GF-D8 (cell line): Measurements from ENCODE around the gene VTN.

Experiments used
- DNase-seq: peaks from one replicate; lab custom pipeline; 2025; lab: John Stamatoyannopoulos, UW

The VTN gene

DNA sequence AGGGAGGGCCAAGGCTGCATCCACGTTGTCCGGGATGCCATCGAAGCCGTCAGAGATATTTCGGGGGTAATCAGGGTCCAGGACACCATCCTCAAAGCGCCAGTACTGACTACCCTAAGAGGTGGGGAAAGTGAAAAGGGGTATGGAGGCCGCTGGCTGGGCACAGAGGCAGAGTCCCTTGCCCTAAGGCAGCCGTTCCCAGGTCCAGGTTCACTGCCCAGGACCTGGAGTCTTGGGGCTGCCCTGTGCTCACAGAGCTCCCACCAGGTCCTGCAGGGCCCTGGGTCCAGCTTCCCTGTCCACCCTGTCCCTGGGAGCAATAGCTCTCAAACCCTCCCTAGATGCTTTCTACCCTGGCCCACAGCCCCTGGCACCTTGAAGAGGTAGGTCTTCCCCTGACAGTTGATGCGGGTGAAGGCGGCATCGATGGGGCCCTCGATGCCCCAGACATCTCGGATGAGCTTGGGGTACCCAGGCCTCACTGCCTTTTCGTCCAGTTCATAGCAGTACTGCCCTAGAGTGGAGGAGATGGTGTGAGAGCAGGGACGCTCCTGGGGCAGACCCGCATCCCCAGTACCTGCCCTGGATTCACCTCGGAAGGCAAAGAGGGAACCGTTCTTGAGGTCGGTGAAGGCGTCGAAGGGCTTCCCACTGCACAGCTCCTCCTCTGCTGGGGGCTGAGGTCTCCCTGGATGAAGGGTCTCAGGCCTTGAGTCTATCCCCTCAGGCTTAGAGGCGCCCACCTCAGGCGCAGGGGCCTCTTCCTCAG is 1.0 kb downstream of the VTN start:
- no peak for DNase-seq

DNA sequence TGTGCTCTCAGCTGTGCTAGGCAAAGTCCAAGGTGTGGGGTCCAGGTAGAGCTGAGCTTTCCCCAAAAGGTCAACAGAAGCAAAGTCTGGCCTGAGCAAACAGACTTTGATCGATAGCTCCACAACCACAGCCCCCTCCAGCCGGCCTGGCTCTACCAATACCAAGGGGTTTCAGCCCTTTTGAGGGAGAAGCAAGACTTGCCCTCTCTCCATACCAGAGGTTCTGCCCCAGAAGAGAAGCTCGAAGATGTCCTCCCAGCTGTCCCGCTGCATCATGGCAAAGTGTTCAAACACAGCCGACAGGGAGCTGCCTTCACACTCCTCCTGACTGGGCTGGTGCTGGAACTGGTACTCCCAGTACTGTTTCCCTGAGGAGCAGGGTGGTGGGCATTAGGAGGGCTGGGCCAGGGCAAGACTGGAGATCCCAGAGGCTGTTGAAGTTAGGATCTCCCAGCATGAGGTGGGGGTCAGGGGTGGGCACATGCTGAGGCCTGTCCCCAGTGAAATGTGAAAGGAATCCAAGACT is 1.7 kb downstream of the VTN start:
- no peak for DNase-seq

DNA sequence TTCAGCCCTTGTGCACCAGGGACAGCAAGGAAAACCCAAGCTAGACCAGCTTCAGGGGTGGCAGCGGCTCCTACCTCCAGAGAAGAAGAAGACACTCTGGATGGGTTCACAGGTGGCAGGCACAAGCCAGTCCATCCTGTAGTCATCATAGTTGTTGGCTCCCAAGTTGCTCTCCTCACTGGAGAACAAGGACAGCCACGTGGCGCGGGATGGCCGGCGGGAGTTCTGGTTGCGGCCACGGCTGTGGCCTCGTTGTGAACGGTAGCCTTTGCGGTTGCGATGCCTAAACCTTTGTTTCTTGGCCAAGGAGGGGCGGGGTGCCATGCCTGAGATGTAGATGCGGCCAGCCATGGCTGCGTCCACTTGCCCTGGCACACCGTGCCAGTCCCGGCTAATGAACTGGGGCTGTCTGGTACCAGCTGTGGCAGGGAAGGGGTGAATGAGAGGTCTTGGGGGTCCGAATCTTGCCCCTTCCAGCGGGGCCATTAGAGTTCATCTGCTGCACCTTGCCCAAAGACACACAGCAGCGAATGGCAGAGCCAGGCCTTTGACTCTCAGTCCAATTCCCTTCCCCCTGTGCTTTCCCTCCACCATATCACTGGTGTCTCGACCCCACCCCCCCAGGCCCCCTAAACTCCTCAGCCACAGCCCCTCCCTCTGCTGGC is 2.3 kb downstream of the VTN start:
- DNase-seq: no peak

DNA sequence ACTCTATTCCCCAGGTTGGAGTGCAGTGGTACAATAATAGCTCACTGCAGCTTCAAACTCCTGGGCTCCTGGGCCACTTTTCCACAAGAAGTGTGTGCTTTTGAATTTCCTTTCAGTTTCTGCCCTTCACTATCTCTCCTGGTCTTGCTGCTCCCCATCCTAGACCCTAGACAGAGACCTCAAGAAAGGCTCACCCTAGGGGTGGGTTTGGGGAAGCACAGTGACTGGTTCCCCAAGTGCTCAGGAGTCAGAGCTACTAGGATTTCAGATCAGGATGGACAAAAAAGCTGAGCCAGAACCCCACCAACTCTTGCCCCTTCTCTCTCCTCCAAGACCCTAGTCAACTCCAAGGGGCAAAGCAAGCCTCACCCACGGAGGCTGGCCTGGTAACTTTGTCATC is 3.5 kb downstream of the VTN start:
- DNase-seq: no peak

DNA sequence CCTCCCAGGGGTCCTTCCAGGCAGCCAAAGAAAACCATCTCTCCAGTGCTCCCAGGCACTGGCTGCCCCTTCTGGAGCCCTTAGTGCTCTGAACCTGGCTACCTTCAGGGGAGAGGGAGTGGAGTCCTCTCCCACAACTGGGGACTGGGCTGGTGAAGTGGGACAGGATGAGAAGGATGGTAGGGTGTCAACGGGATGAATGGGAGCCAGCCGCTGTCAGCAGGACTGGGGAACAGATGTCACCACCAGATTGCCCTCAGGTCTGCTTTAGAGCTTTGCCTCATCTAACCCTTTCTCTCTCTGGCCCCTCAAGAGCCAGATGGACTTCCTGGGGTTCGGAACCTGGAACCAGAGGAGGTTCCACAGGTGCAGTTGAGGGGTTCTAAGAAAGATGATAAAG is 4.6 kb downstream of the VTN start:
- no peak for DNase-seq

DNA sequence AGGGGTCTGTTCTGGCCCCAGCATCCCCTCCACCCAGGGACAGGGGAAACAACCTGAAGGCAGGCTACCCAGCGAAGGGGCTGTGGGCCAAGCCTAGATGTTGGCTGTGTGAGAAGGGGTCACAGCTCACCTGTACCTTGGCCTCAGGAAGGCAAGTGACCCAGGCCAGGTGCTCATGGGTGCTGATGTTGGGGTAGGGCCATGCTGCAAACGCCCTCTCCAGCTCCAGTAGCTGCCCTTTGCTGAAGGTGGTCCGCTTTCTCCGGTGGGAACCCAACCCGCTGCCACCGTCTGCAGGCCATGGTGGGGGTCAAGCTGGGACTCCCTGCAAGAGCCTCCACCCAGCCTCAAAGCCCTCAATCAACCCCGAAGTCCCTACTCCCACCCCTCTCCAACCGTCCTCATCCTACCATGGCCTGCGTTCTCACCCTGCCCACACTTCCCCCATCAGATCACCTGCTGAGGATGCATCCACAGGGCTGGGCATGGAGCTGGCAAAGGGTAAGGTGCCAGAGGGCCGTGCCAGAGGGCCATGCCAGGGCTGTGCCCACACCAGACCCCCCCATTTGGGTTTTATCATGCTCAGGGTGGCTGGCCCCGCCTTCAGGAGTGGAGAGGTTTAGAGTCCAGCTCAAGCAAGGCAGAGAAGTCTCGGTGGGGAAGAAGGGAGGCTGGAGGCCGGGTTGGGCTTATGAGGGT is 5.3 kb downstream of the VTN start, which contains the start of gene SEBOX:
Gene SEBOX (minus strand): TSS at position 535 of the 699 bp plus-strand sequence. CDS start 48 bp downstream, at position 487.
- DNase-seq: no peak

DNA sequence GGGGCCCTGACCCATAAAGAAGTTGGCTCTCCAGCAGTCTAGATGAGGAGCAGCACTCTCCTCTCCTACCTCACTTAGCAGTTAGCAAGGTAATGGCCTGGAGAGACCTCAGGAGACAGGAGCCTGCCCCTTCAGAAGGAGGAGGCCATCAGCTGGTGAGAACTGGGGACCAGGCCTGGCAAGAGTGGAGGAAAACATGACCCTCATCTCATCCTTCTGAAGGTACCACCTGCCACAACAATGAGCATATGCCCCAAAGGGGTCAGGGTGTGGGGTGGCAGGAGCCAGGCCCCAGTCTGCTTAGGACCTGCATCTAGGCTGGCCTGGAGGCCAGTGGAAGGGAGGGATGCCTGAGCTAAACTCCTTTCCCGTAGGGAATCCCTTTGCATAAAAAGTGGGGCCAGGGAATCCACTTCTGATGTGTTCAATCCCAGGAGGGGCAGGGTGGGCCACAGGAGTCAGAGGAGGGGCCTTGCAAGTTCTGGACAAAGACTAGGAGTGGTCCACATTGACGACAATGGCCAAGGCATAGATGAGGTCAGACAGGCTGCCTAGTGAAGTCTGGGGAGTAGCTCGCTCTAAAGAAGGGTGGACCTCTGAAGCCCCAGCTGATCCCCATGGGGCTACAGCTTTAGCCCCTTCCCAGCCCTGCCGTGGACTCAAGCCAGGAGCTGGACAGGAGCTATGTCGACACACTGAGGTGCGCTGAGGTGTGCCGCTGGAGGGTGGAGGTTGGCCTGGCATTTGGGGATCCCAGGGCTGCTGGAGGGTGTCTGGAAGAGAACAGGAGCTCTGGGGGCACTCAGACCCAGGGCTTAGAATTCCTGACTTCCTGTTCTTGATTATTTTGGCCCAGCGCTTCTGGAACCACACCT is 6.1 kb downstream of the VTN start:
- no peak for DNase-seq

DNA sequence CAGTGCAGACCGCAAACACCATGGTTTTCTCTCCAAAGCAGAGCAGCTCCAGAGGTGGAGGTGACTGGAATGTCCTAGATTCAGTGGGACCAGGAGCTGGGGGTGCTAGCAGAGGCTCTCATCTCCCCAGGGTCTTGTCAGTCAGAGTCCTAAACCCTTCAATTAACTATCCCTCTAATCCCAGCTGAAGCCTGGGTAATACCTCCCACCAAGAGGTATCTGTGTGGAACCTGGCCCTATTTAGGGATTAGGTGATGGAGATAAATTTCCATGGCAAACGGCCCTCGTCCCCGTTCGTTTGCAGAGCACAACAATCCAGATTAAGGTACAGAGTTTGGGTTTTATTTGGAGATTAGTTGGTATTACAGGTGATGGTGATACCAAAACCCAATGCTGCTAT is 6.9 kb downstream of the VTN start:
- no peak for DNase-seq

DNA sequence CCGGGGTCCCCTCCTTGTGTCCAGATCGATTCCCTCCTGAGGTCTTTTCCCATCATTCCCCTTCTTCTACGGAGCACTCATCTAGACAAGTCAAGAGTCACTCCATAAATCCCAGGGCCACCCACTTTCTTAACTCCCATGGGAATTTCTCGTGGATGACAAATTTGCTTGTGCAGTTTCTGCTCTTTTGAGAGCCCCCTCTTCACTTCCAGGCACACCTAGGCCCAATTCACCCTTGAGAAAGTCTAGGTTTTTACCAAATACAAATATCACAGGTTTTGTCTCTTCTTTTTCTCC is 12.3 kb downstream of the VTN start:
- DNase-seq: no peak

DNA sequence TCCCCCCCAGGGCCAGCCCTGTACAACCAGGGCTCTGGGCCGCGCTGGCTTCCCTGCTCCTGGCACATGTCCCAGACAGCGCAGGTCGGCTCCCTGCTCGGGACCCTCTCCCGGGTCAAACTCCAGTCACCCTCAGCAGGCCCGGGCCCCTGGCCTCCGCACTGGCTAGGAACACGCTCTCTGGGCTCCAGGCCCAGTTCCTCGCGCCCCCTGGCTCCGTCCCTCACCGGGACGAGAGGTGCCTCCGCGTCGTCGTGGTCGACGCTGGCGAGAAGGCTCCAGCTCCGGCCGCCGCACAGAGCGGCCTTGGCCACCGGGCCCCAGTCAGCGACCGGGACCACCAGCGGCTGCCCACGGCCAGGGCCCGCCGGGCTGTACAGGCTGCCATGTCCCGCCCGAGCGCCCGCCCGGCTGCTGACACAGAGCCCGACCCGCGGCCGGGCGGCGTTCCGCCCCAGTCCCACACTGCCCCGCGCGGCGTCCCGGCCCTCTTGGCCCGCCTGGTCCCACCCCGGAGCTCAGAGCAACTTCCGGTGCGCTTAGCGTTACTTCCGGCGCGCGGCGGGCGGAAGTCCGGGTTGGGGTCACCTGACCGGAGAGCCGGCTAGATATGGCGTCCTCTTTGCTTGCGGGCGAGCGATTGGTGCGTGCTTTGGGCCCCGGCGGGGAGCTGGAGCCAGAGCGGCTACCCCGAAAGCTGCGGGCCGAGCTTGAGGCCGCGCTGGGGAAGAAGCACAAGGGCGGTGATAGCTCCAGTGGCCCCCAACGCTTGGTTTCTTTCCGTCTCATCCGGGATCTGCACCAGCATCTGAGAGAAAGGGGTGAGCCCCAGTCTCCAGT is 12.8 kb downstream of the VTN start, which contains the start of gene POLDIP2:
Gene POLDIP2 (minus strand): TSS at position 467 of the 840 bp plus-strand sequence. CDS start 79 bp downstream, at position 388.
- DNase-seq: peak; percentile 53

DNA sequence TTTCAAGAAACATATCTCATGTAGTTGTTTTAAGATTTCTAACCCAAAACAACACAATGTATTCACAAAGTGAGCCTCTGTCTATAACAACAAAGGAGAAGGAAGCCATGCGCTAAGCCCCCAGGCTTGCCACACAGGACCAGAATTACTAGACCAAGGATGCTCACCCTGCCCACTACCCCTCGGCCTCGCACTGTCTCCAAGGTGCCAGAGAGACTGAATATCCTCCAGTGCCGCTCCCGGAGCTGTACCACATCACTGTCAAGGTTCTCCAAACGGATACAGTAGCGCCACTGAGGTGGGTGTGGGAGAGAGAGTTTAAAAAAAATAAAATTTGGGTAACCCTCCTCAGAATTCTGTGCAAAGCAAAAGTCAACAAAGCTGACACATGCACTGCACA is 19.8 kb downstream of the VTN start:
- DNase-seq: no peak

DNA sequence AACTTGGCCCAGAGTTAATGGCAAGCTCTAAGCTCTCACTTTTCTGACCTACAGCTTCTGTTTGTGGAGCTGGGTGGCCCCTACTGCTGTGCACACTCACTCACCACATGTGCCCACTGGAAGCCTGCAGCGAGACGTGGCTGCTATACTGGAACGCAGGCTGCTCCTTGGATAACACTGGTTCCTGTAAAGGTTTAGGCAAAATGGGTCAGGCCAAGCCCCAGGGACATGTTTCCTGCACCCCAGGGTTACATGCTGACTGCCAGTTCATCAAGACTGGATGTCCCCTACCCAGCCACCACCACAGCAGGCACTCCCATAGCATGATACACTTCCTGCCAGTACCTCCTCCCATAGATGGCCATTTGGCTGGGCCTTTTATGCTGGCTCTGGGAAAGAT is 21.1 kb downstream of the VTN start:
- DNase-seq: no peak

DNA sequence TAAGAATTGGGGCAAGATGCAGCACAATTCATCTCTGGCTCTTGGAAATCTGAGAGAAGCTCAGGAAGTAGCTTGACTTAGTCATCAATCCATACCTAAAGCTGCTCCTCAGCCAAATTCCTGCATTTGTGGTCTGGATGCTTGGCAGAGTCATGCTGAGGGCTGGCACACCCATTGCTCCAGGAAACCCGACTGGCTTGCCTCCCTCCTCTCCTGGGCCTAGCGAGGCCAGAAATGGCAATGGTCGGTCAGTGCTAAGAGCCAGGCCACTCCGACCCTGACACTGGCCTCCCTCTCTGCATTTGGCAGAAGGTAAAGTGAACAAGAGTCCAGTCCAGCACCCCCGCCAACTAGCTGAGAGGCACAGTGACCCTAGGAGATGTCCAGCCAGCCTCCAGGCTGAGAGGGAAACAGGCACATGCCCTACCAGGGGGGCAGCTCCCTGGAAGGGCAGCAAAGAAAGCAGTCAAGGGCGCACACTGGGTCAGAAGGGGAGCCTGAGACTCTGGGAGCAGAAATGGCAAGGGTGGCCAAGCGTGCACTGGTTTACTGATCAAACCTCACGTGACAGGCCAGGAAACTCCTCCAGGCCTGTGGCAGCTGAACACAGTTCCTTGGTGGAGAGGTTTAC is 22.7 kb downstream of the VTN start:
- no peak for DNase-seq

DNA sequence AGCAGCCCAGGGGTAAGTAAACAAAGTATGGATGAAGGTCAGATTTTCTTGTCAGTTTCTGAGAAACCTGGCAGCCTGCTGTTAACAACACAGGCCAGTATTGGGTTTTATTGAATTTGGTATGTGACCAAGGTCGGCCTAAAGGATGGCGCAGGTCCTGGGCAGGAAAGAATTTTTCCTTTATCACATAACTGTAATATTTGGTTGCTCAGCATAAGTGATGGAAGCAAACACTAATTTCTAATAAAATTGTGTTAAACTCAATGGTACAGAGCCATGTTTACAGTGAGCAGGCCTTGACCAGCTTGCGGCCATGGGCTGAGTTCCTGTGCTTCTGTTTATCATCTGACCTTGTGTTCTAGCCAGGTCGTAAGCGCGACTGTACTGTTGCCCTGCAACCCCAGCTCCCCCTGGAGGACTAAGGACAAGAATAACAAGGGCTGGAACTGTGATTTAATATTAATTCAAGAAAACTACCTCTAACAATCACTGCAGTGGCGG is 23.3 kb downstream of the VTN start:
- no peak for DNase-seq

DNA sequence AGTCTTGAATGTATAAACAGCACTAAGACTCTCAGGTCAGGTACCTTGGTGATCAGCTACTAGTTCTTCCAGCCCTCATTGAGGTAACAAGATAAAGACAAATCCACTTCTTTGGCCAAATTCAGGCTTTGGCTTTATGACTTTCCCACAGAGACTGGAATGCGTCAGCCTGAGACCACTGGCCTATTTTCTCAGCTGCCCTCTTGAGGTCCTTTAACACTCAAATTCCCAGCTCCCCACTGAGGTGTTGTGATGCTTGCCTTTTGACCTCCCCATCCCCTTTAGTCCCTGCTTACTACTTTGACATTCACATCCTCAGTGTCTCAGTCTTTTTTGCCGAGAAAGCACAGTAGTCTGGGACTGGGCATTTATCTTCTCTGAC is 23.9 kb downstream of the VTN start:
- no peak for DNase-seq

DNA sequence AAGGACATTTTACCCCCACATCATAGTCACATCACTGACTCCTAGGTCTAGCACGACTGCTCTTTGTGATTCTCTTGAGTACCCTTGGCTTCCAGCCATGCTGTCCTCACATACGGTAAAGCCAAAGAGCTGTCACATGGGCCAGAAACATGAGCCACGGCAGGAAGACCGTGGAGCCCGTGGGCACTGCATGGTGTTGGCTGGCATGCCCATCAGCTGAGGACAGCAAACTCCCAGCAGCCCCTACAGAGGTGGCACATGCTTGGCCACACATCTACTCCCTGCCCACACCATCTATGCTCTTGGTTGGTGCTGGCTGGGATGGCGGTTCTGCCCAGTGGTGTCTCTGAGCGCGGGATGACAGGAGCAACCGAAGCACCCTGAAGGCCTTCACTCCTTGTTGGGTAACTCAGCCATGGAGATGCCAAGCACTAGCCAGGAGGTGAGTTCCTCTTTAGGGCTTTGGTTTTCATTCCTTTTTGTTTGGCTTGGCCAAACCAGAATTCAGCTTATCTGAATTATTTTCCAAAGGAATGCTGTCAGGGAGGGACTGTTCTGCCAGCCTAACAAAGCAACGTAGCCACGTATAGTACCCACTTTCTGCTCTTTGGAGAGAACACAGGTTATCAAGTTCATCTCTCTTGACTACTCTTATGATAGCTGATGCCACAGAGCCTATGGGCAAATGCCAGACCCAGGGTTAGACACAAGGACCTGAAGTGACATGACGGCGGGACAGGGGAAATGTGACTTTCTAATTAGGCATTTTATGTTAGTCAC is 24.5 kb downstream of the VTN start:
- DNase-seq: no peak

DNA sequence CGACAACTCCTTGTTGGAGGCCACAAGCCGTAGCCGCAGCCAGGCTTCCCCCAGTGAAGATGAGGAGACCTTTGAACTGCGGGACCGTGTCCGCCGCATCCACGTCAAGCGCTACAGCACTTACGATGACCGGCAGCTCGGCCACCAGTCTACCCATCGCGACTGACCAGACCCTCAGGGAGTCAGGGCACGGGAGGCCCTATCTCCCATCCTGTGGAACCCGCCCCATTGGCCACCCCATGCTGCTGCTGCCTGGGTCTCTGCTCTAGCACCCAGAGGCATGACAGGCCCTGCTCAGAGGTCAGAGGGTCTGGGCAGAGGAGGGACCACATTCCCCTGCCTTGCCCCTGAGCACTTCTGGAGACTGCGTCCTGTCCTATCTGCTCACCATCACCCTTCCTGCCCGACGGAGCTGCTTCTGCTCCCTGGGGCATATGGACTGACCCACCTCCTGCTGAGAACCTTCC is 25.6 kb downstream of the VTN start:
- DNase-seq: no peak

DNA sequence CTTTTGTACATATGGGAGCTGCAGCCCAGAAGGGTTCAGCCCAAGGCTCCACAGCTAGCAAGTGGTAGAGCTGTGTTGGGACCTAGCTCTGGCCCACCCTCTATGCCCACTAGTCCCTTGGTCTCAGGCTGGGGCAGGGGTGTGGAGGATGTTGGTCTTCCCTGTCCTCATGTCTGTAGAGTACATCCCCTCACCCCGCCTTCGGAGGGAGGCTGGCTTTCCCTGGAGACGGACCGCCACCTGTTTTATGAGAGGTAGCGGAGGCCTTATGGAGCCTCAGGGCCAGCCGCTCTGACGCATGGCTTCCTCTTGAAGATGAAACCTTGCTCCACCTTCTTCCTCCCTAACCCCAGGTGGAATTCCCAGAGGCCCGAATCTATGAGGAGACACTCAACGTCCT is 26.1 kb downstream of the VTN start:
- no peak for DNase-seq

DNA sequence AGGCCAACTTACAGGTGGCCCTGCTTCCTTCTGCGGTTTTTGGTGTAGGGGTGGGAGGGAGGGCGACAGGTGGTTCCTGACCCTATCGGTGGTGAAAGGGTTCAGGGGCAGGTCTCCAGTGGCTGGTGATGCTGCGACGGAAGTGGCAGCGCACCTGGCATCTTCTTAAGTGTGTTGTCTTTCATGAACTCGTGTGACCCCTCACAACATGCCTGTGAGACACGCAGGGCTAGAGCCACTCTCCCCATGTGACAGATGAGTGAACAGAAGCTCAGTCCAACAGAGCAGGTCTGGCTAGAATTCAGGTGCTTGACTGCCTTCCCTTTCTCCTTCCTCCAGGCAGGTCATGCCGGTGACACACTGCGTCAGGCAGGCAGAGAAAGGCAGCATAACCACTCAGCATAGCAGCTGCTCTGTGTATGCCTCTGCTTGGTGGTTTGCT is 26.6 kb downstream of the VTN start:
- no peak for DNase-seq
